M059J (cell line): ENCODE results near the gene PSTPIP1. TPM values are rescaled to one million over a fixed set of nuclear protein-coding genes. Genes with fewer than 3 reads are reported as not detected.
A peak's percentile ranks its signal among the peaks of the same experiment; 100 is the strongest.

Experiments used
- DNase-seq: peaks from one replicate; pipeline ENCODE4 v3.0.0-alpha.2; 2012; ENCODE audit warnings: low read depth
- total RNA-seq: library from RNA; depleted of rRNA; stranded (reverse); fragments of >200 nt; shearing (Covaris generic); gene quantifications from 2 replicates; pipeline ENCODE4 v1.2.3, GENCODE V29; 2014

PSTPIP1 gene
- total RNA-seq, 1 experiment from 2014 or later: not detected

DNA sequence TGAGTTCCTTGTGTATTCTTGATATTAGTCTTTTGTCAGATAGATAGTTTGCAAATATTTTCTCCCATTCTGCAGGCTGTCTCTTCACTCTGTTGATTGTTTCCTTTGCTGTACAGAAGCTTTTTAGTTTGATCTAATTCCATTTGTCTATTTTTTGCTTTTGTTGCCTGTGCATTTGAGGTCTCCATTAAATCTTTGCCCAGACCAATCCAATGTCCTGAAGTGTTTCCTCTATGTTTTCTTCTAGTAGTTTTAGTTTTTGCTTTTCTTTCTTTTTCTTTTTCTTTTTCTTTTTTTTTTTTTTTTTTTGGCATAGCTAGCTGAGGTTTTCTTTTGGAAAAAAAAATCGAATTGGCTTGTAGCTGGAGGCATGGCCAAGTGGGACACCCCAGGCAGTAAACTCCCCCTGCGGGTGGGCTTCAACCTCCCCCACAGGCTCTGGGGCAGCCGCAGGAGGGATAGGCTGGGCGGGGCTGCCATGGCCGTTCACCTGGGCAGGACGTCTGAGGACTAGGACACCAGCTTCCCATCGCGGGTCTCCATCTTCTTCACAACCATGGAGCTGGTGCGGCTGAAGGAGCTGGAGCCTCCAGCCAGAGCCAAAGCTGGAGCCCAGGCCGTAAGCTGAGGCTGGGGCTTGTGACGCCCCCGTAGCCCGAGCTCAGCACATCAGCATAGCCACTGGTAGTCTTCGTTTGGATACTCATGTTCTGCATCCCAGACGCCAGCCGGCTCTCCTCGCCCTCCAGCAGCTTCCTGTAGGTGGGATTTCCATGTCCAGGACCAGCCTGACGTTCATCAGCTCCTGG, 16.2 kb upstream of the PSTPIP1 start:
- no peak for DNase-seq

GRCh38 chr15:76979331-76979925, 15.5 kb upstream of the PSTPIP1 start:
- no peak for DNase-seq

- DNase-seq: no peak
These were observed 14.9 kb upstream of the PSTPIP1 start for GRCh38 chr15:76979996-76980520.

- no peak for DNase-seq
These were observed 12.6 kb upstream of the PSTPIP1 start for GRCh38 chr15:76982356-76982755.

DNA sequence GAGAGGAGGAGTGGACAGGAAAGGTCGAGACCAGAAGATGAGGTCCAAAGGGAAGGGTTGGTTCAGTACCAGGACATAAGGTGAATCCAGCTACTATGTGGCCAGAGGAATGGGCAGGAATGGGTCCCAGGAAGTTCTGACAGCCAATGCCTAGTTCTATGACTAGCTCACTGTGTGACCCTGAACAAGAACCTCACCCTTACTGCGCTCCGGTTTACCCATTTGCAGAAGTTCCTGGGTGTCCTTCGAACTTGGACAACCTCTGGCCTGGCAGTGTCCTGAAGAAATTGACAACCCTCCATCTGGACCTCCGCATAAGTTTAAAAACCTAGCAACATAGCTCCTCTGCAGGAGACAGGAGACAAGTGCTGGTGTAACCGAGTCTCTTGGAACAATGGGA, 12.2 kb upstream of the PSTPIP1 start:
- DNase-seq: no peak

DNA sequence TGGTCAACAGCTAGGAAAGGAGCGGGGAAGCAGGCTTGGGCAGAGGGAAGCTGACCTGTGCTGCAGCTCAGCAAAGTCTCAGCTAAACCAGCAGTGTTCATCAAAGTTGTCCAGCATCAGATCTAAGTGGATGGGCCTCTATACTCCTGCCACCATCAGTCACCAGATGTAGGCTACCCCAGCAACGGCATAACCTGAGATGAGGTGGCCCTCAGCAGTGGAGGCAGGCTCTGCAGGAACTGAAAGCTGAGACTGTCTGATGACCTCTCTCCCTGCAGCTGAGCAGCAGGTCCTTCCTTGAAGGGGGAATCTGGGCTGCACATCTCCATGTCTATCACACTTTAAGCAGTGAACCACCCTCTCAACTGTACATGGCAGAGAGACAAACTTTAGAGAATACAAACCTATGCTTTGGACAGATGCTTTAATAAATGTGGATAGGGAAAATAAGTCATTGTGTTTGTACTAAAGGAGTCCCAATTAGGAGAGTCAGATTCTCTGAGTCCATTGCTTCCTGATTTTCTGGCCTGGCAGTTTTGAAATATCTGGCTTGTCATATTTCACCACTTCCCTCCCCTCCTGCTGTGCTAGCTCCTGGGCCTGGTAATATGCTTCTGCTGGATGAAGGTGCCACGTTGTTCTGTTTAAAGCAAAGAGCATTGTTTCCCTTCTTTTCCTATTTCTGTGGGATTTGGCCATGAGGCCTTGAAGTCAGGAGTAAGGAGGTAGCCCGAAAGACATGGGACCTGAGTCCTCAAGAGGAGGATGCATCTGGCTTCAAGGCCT, 11.1 kb upstream of the PSTPIP1 start:
- DNase-seq: no peak

- no peak for DNase-seq
These were observed 8.2 kb upstream of the PSTPIP1 start for GRCh38 chr15:76986743-76987142.

DNA sequence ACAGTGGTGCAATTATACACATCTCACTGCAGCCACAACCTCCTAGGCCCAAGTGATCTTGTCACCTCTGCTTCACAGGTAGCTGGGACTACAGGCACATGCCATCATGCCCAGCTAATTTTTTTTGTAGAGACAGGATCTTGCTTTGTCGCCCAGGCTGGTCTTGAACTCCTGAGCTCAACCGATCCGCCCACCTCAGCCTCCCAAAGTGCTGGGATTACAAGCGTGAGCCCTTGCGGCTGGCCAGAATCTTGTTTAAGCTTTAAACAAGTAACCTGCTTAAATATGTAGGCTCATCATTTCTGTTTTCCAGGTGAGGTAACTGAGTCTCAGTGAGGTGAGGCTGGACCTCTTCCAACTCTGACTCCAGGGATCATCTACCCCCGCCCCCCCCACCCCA, 7.7 kb upstream of the PSTPIP1 start:
- DNase-seq: no peak

DNA sequence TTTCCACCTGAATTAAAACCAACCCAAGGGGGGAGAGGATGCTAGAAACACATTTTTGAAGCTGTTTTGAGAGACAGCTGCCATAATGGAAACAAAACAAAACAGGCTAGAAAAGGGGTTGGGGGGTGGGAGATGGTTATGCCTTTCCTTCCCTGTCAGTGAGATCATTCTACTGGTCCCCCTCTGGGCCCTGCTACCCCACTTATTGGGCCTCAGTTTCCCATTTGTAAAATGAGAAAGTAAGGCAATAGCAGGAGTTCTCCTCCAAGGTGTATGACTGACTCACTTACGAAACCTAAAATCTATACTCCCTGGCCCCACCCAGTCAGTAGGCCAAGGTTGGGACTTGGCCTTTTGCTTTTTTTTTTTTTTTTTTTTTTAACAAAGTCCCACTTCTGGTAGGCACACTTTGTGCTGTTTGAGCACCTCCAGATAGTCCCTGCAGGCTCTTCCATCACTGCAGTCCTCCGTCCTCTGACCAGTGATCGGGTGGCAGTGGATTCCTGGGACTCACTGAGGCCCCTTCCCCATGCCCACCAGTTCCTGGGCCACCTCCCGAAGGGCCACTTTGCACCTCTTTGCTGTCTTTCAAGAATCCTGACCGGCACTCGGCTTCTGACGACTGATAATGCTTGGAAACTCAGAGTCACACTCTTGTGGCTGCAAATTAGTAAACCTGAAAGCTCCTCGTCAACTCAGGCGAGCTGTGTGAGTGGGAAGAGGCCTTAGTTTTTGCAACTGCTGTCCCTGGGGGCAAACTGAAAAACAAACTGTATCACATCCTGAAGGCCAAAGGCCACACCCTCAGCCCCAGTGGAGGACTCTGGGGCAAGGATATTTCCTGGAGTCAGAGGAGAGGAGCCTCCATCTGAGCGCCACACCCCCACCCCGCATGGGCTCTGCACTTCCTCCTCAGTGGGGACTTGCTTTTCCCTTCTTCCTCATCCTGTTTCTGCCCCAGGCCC, 6.7 kb upstream of the PSTPIP1 start:
- no peak for DNase-seq

DNA sequence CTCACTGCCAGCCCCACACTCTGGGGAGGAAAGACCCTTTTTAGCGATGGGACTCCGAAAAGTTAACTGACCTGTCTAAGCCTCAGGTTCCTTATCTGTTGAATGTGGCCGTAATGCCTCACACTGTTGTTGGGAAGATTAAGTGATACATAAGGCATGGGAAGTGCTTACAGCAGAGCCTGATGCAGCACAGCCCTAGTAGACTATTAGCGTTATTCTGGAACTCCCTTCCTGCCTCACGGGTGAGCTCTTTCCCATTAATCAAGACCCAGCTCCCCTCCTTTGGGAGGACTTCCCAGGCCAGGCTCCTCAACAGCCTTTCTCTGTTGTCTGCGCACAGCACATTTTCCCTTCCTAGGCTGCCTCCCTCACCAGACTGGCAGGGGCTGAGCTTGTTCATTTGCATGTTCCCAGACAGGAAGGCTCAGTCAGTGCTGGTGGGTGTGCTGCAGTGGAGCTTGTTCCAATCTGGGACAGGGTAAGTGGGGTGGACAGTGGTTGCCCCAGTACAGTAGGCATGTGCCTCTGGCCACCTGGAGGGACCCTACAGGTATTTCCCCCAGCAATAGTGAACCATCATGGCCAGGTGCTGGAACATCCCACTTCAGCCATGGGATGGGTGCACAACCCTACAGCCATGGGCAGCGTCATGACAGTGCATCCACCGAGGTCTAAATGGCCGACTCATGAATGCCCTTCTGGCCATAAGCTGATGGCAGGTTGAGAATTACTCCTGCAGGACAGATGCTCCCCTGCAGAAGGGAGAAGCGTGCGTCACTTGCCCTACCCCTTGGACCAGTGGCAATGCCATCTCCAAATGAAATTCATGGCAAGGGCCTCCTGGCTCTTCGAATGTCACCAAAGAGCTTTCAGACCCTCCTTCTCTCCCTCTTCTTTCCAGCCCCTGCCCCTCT, 5.8 kb upstream of the PSTPIP1 start:
- DNase-seq: no peak

GRCh38 chr15:76991048-76991447, 3.9 kb upstream of the PSTPIP1 start:
- DNase-seq: no peak

DNA sequence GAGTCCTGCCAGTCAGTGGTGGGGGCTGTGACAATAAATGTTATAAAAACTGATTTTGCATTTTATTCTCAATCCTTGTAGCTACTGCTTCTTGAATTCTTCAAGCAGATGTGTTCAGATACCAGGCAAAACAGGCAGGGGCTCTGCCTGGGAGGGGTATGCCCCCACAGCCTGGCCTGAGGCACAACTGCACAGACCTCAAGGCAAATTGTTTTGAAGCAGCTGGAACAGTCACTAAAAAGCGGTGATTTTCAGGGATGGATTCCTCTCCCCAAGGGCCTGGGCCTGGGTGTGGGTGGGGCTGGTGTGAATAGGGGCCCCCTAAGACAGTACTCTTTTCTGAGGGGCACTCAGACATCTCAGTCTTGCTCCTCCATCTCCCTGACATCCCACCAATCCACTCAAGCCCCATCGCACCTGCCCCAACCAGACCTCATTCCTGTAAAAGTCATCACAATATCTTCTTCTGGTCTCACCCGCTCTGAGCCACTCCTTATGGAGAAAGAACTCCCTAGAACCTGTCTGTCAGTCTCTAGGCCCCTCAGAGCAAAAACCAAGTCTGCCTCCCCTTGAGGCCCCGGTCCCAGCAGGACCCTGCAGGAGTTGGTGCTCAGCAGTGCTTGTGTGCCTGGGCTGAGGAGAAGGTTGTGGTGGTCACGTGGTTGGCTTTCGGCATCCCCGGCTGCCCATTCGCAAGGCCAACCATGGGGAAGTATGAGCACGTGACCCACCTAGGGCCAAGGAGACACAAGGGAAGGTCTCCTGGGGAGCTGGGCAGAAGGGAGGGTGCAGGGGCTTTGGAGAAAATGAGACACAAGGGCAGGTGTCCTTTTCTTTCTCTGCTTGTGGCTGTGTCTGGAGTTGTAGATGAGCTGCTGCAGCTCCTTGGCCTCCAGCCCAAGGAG, 2.9 kb upstream of the PSTPIP1 start:
- DNase-seq: no peak

- DNase-seq: no peak
These were observed 1.7 kb upstream of the PSTPIP1 start for GRCh38 chr15:76993114-76993725.

DNA sequence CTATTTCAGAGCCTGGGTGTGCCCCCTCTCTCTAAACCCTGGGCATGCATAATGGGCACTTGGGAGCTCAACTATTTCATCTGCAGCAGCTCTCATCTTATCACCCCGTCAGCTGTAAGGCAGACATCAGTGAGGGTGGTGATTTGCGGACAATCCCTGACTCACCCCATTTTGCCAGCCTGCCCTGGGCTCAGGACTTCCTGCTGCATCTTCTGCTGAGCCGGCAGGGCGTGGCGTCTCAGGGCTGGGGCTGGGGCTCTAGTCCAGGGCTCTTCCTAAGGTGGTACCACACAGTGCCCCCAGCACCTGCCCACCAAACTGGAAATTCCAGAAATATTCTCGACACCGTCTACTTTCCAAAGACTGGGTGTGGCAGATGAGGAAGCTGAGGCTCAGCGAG, 925 bp upstream of the PSTPIP1 start:
- peak; percentile 31 for DNase-seq

DNA sequence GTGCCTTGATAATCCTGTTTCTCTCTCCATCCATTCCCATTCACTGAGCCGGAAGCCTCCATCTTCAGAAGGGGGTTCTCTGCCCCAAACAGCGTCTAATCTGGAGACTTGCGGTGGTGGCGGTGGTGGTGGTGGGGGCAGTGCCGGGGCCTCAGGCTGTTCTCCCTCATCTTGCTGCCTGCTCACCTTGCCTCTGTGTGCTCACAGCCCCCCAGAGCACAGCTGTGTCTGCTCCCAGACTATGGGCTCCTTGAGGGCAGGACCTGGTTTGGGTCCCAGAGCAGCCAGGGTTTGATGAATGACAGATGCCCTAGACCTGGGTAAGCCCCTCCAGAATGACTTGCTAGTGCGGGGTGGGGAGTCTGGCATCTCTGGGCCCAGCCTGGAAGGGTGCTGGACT, 430 bp upstream of the PSTPIP1 start:
- no peak for DNase-seq

DNA sequence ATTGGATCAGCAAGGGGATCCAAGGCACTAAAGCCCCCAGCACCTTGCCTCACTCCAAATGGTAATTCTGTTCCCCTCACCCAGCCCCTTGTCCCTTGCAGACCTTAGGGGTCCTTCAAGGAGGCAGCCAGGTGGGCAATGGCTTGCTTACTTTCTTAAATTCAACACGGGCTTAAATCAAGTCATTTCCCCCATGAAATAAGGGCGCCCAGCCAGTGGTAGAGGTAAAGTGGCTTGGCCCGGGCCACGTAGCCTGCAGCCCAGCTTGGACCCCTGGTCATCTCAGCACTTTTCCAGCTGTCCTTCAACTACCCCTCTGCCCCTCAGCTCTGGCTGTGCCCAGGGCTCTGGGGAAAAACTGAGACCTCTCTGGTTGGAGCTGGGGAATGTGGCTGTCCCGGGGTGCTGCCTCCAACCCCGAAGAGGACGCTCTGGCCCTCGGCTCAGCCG, 1.2 kb downstream of the PSTPIP1 start:
- no peak for DNase-seq

GRCh38 chr15:76996526-76997401, 1.8 kb downstream of the PSTPIP1 start:
- peak; percentile 56 for DNase-seq
